M059J (cell line): ENCODE measurements around the gene FAM170A. TPM values are rescaled to one million over a fixed set of nuclear protein-coding genes. Genes with fewer than 3 reads are reported as not detected.

Experiments used
- DNase-seq: peaks from one replicate; pipeline ENCODE4 v3.0.0-alpha.2; 2012; ENCODE audit warnings: low read depth
- total RNA-seq: library from RNA; depleted of rRNA; stranded (reverse); fragments of >200 nt; shearing (Covaris generic); gene quantifications from 2 replicates; pipeline ENCODE4 v1.2.3, GENCODE V29; 2014; rRNA removed

Gene FAM170A, protein sequence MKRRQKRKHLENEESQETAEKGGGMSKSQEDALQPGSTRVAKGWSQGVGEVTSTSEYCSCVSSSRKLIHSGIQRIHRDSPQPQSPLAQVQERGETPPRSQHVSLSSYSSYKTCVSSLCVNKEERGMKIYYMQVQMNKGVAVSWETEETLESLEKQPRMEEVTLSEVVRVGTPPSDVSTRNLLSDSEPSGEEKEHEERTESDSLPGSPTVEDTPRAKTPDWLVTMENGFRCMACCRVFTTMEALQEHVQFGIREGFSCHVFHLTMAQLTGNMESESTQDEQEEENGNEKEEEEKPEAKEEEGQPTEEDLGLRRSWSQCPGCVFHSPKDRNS
- total RNA-seq = not detected in 2 replicates

DNA sequence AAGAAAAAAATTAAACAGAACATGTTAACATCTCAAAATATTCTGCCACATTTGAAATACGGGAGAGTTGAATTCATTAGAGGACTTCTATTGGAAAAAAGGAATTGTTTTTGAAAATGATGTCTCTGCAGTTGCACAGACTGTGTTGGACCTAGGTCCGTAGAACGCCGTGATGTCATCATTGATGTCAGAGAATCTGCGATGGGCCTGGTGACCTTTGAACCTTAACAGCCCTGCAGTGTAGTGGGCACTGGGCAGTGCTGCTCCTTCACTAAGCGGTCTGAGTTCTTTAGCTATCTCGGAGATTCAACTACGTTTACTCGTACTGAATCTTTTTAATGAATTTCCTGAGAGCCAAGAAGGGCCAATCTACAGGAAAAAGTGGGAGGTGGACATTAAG is at the start of gene FAM170A:
TSS of gene FAM170A (plus strand) at position 220 of the 400 bp plus-strand sequence. CDS start 211 bp downstream, outside the sequence.
- DNase-seq = no peak

DNA sequence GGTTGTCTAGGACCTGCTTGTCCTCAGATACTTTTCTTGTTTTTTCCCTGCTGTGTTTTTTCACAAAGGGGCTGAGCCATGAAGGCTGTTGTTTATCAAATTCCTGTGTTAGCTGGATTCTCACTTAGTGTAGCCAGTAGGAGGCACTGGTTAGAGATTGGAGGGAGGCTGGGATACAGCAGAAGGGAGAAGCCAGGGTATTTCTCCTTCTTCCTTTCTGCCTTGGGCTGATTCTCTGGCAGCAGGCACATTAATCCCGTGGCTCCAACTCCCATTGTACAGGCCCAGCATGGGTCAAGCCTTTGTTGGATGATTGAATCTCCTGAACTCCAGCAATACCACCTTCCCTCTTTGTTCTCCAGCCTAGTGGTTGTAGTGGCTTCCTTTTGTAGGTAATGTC is 46.4 kb upstream of the FAM170A start:
- no peak for DNase-seq

DNA sequence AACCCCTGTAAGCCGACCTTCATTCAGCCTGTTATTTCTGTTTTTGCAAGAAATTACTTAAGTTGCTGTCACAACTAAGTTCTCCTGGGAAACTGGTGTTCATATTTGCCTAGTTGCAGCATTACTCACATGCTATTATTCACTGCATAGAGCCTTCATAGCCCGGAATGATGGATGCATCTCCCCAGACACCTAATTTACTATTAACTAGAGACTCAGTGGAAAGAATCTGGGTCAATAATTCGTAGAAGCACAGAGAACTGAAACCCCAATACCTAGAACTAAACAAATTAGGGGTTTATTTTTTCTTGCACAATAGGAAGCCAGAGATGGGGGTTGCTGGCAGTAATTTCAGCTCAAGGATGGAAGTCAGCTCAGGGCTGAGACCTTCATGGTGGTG is 45.7 kb upstream of the FAM170A start:
- no peak for DNase-seq

DNA sequence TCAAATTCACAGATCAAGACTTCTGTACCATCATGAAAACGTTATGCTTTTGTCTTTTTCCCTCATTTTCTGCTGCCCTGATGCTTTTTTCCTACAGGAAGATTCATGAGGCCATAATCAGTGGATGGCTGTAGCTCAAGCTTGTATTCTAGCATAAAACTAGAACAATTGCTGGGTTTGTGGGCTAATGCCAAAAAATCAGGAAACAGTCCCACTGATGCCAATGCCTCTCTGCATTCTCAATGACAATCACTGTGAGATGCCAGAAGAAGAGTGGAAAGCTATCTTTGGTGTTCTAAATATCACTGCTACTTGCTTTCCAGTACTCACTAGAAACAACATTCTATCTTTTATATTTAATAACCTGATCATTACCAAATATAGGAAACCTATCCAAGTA is 33.3 kb upstream of the FAM170A start:
- no peak for DNase-seq

DNA sequence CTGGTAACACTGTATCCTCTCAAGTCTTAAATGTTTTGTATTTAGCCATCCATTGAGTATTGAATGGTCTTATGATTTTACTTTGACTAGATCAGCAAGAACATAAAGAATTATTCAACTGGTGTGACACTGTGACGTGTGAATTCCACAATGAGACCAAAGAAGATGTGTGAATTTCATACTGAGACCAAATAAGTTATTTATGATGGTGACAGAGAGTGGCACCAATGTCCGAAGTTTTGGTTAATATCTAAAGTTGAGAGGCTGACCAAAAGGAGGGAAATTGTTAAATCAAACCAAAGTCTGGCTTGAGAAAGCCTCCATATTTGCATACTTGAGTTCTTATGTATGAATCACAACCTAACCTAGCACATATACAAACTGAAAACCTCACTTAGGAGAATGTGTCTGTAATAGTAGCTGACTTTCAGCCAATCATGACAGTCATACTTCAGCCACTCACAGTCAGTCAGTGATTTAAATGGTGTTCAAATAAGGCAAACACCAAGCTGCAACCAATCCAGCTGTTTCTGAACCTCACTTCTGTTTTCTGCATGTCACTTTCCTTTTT is 31.5 kb upstream of the FAM170A start:
- DNase-seq = no peak

DNA sequence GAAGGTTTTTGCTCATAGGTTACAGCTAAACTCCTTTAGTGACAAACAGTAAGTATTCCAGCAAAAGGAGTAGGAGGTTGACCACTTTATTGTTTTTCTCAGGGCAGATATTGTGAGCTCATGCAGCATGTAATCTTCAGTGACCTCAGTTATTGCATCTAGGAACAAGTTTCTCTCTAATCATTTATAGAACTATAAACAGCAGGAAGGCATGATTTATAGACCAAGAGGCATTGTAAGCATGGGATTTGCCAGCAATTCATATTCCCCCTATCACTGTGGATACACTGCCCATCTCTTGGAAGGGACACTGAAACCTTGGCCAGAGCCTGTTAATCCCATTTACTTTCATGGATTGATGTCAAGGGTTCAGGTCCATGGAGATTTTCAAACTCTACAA is 15.4 kb upstream of the FAM170A start:
- DNase-seq = no peak

DNA sequence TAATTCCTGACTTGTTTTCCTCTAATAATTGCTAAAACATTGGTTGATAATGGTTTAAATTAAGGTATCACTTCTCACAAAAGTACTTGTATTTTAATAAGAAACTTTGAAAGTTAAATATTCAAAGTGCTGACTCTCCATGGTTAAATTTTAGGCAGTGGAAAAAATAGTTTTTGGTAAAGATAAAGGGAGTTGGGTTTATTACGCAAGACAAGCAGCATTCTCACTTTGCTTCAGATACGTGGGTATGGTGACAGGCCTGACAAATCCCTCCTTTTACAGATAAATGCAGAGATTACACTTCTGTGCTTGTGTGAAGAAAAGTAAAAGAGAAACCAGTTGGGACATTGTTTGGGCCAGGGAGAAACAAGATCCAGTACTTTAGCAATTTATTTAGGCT is 14.5 kb upstream of the FAM170A start:
- no peak for DNase-seq

DNA sequence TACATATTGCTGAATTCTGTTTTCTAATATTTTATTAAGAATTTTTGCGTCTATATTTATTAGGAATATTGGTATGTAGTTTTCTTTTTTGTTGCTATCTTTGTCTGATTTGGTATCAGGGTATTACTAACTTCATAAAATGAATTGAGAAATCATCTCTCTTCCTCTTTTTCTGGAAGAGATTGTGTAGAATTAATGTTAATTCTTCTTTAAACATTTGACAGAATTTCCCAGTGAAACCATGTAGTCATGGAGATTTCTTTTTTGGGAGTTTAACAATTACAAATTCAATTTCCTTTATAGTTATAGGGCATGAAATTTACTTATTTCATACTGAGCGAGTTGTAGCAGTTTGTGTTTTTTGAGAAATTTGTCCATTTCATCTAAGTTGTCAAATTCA is 3.3 kb upstream of the FAM170A start:
- DNase-seq = no peak

DNA sequence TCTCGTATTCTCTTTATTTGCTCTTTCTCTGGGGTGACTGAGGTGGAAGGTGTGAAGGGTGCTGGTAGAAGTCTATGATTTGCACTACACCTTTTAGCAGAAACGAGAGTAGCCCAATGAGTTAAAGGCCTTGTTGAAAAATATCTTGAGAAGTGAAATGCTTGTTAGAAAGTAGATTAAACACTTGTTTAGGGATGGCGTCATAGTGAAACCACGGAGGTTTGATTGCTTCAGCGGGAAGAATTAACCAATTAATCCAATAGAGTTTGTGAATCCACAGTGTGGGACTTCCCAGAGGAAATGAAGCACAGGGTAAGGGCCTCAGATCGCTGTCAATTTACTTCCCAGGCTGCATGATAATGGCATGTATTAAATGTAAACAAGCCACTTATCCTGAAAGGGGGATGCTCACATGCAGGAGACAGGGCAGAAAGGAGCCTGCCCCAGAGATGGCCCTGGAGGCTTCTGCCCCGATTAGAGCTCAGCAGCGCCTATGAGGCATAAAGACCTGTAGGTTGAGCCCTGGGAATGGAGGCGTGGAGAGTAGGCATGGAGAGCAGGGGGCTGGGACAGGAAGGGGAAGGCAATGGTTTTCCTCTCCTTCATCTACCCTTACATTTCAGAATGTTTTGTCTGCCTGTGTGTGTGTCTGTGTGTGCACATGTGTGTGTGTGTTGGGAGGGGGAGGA is 1.5 kb downstream of the FAM170A start:
- DNase-seq = no peak

DNA sequence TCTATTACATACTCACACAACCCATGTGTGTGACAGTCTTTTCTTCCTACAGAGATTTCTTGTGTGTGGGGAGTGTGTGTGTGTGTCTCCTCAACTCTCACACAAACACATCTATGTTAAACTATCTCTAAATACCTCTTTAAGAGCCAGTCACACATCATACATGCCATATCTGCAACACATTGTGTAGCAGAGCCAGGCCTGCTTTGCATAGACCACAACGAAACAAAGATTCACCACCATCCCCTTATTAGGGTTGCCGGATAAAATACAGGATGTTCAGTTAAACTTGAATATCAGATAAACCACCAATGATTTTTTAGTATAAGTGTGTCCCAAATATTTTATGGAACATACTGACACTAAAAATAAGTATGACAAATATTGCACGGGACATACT is 2.3 kb downstream of the FAM170A start:
- DNase-seq = no peak

DNA sequence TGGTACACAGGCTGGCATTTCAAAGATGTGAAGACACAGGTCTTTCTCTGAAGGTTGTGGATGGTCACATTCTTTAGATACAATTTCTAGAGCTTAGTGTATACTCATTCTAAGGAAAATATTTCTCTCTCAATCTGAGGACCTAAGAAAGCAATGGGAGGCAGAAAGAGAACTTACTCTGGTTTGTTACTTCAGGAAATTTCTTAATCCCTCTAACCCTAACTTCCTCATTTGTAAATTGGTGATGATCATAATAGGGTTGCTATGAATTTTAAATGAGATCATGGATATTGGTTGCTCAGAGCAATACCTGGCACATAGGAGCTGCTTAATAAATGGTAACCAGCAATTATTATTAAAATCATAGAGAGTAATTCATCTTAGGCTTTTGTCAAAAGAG is 22.1 kb downstream of the FAM170A start:
- no peak for DNase-seq

DNA sequence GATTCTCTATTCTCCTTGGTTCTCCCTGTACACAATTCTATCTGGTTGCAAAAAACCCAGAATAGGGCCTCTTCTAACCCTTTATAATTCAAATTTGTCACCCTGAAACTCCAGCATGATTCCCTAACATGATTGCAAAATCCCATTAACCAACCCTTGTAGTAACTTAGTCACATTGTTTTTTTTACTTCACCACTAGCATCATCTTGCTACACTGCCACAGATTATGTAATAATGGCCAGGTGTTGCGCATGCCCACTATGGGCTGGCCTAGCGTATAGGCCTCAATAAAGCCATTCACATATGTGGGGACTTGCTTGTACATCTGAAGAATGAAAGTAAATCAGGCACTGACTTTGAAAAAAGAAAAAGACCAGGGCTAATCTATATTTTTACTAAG is 25.7 kb downstream of the FAM170A start:
- DNase-seq = no peak

DNA sequence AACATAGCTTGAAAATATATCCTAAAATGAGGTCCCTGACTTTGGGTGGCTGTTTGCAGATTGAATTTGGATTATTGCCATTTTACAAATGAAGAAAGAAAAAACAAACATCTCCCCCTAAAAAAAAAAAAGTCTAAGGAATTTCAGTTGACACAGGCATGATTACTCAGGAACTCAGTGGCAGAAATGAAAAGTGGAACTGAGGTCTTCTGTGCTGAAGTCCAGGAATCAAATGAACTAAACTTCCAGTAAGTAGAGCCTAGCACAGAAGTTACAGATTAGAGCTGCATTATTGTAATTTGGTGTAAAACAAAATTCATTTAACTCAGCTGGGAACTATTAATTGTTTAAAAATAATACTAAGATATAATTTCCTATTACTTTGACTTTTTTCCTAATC is 26.7 kb downstream of the FAM170A start:
- DNase-seq = no peak

DNA sequence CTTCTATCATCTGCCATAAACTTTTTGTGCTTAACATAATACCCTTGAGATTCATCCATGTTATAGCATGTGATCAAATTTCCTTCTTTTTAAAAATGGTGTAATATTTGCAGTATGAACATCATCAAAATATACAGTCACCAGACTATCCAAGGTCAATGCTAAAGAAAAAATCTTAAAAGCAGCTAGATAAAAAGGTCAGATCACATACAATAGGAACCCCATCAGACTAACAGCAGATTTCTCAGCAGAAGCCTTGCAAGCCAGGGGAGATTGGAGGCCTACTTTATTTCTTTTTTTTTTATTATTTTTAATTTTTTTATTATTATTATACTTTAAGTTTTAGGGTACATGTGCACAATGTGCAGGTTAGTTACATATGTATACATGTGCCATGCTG is 37.2 kb downstream of the FAM170A start:
- DNase-seq = no peak

DNA sequence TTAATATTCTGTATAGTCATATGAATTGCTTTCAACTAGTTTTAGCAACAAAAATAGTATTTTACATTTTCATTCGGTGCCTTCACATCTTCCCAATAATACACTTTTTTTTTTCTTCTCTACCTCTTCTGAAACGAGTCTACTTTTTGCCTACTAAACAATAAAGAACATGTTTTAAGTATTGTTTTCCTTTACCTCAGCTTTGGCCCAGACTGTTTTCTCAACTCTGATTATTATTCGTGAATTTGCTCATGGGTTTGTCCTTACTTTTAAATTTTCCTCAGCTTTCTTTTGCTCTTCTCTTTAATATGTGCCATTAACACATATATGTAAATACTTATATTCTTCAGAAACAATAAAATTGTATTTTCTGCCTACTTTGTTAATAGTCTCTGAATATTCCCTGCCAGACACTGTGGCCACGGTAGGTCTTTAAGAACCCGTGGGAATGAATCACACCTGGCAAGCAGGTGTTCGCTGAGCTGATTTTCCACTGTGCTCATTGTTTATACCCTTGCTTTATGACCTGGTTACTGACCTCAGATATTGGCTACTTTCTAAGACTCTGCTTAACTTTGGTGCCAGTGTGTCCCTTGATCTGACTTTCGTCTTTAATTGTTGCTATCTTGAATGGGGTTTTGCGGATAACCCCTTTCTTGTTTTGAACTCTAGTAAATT is 49.1 kb downstream of the FAM170A start:
- no peak for DNase-seq

DNA sequence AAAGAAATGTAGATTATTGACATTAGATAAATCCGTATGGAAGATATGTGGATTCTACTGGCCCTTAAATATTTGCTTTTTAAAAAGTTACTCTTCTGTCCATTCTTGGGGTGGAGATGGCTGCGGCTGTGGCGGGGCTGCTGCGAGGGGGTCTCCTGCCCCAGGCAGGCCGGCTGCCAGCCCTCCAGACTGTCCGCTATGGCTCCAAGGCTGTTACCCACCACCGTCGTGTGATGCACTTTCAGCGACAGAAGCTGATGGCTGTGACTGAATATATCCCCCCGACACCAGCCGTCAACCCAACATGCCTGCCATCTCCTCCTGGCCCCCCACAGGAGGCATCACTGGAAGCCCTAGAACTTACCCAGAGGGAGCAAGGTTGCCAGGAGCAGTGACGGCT is 50.7 kb downstream of the FAM170A start:
- DNase-seq = no peak

DNA sequence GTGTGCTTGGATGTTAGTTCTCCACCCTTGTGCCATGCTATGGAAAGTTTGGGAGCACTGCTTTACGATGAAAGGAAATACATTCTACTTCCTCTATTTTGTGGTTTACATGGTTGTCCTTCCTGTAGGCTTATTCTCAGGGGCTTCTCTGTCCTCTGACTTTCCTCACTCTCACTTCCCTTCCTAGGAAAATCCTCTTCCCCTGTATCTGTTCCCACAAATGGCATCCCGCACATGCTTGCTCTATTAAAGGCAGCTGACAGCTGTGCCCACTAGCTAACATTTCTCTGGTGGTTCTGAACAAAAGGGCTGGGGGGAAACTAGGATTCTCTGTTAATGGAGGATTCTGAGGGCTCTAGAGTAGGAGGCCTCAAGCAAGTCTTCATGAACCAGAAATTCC is 52.4 kb downstream of the FAM170A start:
- DNase-seq = no peak

DNA sequence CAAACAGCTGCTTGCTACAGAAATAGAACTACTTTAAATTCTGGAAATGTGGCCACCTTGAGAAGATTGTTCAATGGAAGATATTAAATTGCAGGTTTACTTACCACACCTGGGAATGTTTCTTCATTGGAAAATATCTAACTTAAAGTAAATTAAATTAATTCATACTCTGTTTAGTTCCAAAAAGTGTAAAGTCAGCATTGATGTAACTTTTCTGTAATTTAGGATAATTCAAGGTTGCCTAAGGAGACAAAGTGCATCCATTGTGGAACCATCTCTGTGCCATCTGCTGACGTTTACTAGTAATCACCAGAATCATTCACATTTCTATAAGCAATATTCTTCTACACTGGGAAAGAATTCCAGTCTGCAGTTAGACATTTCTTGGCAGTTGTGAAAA is 53.0 kb downstream of the FAM170A start:
- no peak for DNase-seq
